Choroid plexus epithelial cell (primary cell): ENCODE measurements around the gene IL27RA.
A peak's percentile ranks its signal among the peaks of the same experiment; 100 is the strongest.

ENCODE experiments used
- DNase-seq: peaks from one replicate; pipeline ENCODE4 v3.0.0-alpha.2; 2010; ENCODE audit warnings: low read depth
- H3K4me3 ChIP-seq: 2 replicates; pipeline ENCODE4 v1.5.1; 2011; ENCODE audit warnings: low read depth, mild to moderate bottlenecking, control low read depth, low read length, moderate library complexity
- CTCF ChIP-seq: conservative IDR thresholded peaks from 2 replicates; pipeline ENCODE4 v1.5.1; 2011; ENCODE audit warnings: low read depth, mild to moderate bottlenecking, control low read depth, inconsistent platforms, low read length, moderate library complexity

Gene IL27RA

GRCh38 chr19:14097532-14098151, 66.1 kb downstream of the IL27RA start:
- no peak for DNase-seq
- peak; percentile 38 for TF ChIP-seq CTCF
- no peak overlapping the region for H3K4me3 ChIP-seq

- no peak for DNase-seq
- TF ChIP-seq CTCF: no peak
- no peak overlapping the region for H3K4me3 ChIP-seq
These were observed 69.5 kb downstream of the IL27RA start for GRCh38 chr19:14101003-14101545.

- H3K4me3 ChIP-seq: no peak overlapping the region
- TF ChIP-seq CTCF: no peak
- DNase-seq: no peak
These were observed 70.6 kb downstream of the IL27RA start for GRCh38 chr19:14102102-14102696.

GRCh38 chr19:14102756-14103155, 71.2 kb downstream of the IL27RA start:
- TF ChIP-seq CTCF: no peak
- H3K4me3 ChIP-seq: no peak overlapping the region
- no peak for DNase-seq
